H1 (cell line): ENCODE data around the gene C3AR1. TPM values are rescaled to one million over a fixed set of nuclear protein-coding genes. Genes with fewer than 3 reads are reported as not detected.

ENCODE experiments used
- CBX8 ChIP-seq: fragments of 300-800, 300-1000 bp; sonication (generic); IDR thresholded peaks from 2 replicates; pipeline ENCODE4 v1.7.1; 2016; ENCODE audit warnings: low read depth, low read length, borderline replicate concordance
- CREB1 ChIP-seq: IDR thresholded peaks from 2 replicates; pipeline ENCODE4 v1.6.1; 2012; ENCODE audit warnings: inconsistent platforms
- EZH2 ChIP-seq: fragments of 200-600 bp; sonication (generic); IDR thresholded peaks from 2 replicates; pipeline ENCODE4 v1.7.1; 2012; ENCODE audit warnings: low read depth, mild to moderate bottlenecking, moderate library complexity, low read length, inconsistent platforms; ENCODE audit not compliant: severe bottlenecking
- HDAC2 ChIP-seq, 2 experiments: fragments of 300-600 bp in 1 of 2; sonication (generic) in 1 of 2; IDR thresholded peaks; 2 replicates each; pipeline ENCODE4 v1.6.1; 2011 to 2012; ENCODE audit warnings: low read depth in 2 of 2, low read length in 2 of 2, mild to moderate bottlenecking in 2 of 2, moderate library complexity in 2 of 2, borderline replicate concordance in 1 of 2, inconsistent platforms in 1 of 2
- NRF1 ChIP-seq: IDR thresholded peaks from 2 replicates; pipeline ENCODE4 v1.6.1; 2011; ENCODE audit warnings: mild to moderate bottlenecking, low read depth, low read length, improper control_type of control experiment
- RAD21 ChIP-seq, 2 experiments: IDR thresholded peaks in 1 of 2; conservative IDR thresholded peaks in 1 of 2; 2 replicates each; pipeline ENCODE4 v1.6.1; 2011; ENCODE audit warnings: low read depth in 2 of 2, low read length in 2 of 2, improper control_type of control experiment in 1 of 2, inconsistent platforms in 1 of 2, mild to moderate bottlenecking in 1 of 2, moderate library complexity in 1 of 2
- SIRT6 ChIP-seq: IDR thresholded peaks from one replicate; pipeline ENCODE4 v1.7.1; 2012; ENCODE audit warnings: low read length, inconsistent platforms
- TAF1 ChIP-seq: IDR thresholded peaks from 2 replicates; pipeline ENCODE4 v1.6.1; 2011; ENCODE audit warnings: mild to moderate bottlenecking, low read depth, low read length
- polyA plus RNA-seq, 7 experiments: library from polyadenylated mRNA; depleted of rRNA in 3 of 7; stranded (reverse) in 5 of 7; unstranded in 2 of 7; fragments of >200 nt in 5 of 7; fragments of 200-250 nt in 2 of 7; gene quantifications; 1 replicate in 5 of 7; 2 replicates in 1 of 7; 4 replicates in 1 of 7; pipeline versions ENCODE4 v1.2.1 to v1.2.3, GENCODE V29; 2011 to 2013; ENCODE audit warnings: missing spikeins in 2 of 7, mixed read lengths in 2 of 7
- total RNA-seq: library from RNA; stranded (reverse); fragmentation: NEBNext Ultra II Directional; extraction: Animal tissue kit (Norgen Biotek cat#: 25700); gene quantifications from 2 replicates; pipeline ENCODE4 v1.2.1, GENCODE V29; 2021
- TF ChIP-seq, protein P1 (sequence below): IDR thresholded peaks from 2 replicates; pipeline ENCODE4 v1.6.1; 2012; ENCODE audit warnings: inconsistent platforms

The C3AR1 gene
- total and polyA plus RNA-seq, 2 of the 8 experiments (the other 6 are each of a cell fraction or from before 2014, with no cell fraction given), result not detected

DNA sequence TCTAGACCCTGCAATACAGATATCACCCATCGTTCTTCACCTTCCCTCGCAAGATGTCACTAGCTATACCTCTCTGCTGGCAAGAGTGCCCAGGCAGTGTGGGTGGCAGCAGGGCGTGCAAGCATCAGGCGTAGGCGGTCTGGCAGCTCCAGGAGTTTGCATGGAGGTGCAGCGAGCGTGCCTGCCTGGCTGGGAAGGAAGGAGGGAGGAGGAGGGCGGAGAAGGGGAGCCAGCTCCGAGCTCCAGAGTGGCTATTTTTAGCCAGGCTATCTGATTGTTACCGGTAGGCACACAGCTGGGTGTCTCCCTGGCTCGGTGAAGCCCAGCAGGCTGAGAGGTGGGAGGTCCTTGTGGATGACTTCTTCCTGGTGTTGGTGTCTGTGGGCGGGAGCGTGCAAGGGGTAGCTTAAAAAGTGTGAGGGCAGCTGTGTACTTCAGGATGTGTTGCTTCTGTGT is 27.5 kb downstream of the C3AR1 start (continued):
- TF ChIP-seq CBX8, result no peak
- no peak for TF ChIP-seq CREB1
- no peak for TF ChIP-seq EZH2
- 0 out of 2 replicates have a peak, but pooled peaks have one; percentile 29 for TF ChIP-seq TAF1
- TF ChIP-seq NRF1, result no peak
- TF ChIP-seq, protein P1, sequence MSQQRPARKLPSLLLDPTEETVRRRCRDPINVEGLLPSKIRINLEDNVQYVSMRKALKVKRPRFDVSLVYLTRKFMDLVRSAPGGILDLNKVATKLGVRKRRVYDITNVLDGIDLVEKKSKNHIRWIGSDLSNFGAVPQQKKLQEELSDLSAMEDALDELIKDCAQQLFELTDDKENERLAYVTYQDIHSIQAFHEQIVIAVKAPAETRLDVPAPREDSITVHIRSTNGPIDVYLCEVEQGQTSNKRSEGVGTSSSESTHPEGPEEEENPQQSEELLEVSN, result no peak
- peak in 1 of 2 experiments; percentile 42; a peak in 1 of 4 replicates for TF ChIP-seq HDAC2 (IDR thresholded peaks at IDR 0.05; ENCODE audit: borderline replicate concordance in 1 of 2, low read depth in 2 of 2, low read length in 2 of 2)
- no peak for TF ChIP-seq SIRT6
- TF ChIP-seq RAD21 (IDR thresholded peaks at IDR 0.05 in 1 of 2, conservative IDR thresholded peaks at IDR 0.05 in 1 of 2; ENCODE audit: low read depth in 2 of 2, low read length in 2 of 2), result no peak
